HG02571 (cell line): ENCODE data around the gene SIVA1.
A peak's percentile ranks its signal among the peaks of the same experiment; 100 is the strongest.

Source experiments
- ATAC-seq: cut with Tn5 transposase; IDR thresholded peaks from one replicate; pipeline ENCODE4 v1.9.1; 2021; ENCODE audit warnings: mild to moderate bottlenecking, moderate library complexity; ENCODE audit not compliant: unreplicated experiment

SIVA1 gene, protein sequence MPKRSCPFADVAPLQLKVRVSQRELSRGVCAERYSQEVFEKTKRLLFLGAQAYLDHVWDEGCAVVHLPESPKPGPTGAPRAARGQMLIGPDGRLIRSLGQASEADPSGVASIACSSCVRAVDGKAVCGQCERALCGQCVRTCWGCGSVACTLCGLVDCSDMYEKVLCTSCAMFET

DNA sequence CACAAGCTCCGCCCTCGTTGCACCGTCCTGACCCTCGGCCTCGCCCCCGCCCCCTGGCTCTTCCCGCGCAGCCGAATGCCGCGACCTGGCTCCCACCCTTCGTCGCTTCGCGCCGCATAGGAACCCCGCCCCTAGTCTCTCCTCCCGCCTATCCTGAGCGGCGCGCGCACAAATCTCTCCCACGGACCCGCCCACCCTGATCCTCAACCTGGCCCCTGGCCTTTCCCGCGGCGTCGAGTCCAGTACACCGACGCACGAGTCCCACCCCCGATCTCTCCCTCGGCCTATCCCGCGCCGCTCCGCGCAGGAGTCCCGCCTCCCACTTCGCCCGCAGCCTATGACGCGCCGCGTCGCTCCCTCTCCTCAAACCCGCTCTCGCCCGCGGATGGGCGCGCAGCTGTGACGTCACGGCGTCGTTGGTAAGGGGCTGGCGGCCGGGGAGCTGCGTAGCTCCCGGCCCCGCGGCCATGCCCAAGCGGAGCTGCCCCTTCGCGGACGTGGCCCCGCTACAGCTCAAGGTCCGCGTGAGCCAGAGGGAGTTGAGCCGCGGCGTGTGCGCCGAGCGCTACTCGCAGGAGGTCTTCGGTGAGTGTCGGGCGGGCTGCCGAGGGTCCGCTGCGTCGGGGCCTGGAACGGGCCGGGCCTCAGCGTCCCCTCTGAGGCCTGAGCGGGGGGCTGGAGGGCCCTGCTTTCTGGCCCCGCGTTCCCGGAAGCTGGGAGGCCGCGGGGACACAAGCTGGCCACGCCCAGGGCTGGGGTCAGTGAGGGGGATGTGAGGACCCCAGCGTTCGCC, at the start of gene SIVA1:
TSS of gene SIVA1 (plus strand) at position 413 of the 793 bp plus-strand sequence. CDS start at position 468, 55 bp downstream.
- ATAC-seq, result peak; percentile 82

DNA sequence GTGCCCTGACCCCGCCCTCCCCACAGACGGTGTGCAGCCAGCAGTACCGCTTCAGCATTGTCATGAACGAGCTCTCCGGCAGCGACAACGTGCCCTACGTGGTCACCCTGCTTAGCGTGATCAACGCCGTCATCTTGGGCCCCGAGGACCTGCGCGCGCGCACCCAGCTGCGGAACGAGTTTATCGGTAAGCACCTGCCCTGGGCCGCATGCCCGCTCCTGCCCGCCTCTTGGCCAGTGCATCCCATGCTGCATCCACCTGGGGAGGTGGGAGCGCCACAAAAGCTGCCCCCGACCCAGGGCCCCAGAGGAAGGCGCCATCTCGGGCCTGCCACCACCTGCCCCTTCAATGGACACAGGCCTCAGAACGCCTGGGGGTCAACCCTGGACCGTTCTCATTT, 49.7 kb upstream of the SIVA1 start:
- no peak for ATAC-seq

DNA sequence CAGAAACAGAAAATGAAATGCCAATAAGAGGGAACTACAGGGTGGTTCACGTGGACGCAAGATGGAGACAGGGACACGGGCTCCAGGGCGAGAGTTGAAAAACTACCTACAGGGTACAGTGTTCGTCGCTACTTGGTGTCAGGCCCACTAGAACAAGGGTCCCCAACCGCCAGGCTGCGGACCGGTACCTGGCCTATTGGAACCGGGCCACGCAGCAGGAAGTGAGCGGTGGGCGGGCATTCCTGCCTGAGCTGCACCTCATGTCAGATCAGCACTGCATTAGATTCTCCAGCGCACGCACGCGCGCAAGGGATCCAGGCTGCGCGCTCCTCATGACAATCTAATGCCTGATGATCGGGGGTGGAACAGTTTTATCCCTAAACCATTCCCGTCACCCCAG, 48.7 kb upstream of the SIVA1 start:
- no peak for ATAC-seq

DNA sequence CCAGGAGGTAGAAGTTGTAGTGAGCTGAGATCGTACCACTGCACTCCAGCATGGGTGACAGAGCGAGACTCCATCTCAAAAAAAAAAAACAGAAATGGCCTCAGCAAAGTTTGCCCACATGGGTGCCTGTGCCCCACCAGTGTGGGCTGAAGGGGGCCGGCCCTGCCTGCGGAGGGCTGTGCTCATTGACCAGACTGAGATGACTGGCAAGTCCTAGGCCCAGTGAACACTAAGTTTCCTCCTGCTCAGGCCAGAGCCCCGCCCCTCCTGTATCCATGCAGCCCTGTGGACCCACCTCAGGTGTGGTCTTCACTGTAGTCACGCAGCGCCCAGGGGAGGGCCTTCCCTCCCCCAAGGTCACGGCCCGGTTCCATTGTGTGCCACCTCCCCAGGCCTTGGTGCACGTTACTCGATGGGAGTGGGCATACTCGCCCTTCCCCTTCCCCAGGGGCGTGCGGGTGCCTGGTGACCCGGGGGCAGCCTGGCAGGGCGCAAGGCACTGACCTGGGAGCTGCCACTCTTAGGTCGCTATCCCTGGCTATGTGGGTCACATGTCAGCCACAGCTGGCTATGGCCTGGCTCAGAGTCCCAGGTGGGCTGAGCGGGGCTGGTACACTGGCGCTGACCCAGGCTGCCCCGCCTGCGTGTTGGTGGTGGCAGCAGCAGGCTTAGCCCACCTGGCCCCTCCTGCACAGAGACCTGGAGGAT, 47.5 kb upstream of the SIVA1 start:
- no peak for ATAC-seq

DNA sequence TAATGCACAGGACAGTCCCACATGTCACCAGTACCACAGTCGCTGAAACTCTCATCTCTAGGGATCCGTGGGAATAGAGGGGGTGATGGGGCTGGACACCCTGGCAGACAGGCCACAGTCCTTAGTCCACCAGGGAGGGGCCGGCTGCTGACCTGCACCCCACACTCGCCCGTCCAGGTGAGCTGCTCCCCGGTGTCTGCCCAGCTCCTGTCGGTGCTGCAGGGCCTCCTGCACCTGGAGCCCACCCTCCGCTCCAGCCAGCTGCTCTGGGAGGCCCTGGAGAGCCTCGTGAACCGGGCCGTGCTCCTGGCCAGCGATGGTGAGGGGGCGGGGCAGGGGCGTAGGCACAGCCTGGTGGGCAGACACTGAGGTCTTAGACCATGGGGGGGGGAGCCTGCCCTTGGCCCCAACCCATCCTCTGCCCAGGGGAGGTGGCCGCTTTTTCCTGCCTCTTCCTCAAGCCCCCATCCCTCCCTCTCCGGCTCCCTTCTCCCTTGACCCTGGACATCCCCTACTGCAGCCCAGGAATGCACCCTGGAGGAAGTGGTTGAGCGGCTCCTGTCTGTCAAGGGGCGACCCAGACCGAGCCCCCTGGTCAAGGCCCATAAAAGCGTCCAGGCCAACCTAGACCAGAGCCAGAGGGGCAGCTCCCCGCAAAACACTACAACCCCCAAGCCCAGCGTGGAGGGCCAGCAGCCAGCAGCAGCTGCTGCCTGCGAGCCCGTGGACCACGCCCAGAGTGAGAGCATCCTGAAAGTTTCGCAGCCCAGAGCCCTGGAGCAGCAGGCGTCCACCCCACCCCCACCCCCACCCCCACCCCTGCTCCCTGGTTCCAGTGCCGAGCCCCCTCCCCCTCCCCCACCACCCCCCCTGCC, 46.0 kb upstream of the SIVA1 start:
- ATAC-seq, result no peak

DNA sequence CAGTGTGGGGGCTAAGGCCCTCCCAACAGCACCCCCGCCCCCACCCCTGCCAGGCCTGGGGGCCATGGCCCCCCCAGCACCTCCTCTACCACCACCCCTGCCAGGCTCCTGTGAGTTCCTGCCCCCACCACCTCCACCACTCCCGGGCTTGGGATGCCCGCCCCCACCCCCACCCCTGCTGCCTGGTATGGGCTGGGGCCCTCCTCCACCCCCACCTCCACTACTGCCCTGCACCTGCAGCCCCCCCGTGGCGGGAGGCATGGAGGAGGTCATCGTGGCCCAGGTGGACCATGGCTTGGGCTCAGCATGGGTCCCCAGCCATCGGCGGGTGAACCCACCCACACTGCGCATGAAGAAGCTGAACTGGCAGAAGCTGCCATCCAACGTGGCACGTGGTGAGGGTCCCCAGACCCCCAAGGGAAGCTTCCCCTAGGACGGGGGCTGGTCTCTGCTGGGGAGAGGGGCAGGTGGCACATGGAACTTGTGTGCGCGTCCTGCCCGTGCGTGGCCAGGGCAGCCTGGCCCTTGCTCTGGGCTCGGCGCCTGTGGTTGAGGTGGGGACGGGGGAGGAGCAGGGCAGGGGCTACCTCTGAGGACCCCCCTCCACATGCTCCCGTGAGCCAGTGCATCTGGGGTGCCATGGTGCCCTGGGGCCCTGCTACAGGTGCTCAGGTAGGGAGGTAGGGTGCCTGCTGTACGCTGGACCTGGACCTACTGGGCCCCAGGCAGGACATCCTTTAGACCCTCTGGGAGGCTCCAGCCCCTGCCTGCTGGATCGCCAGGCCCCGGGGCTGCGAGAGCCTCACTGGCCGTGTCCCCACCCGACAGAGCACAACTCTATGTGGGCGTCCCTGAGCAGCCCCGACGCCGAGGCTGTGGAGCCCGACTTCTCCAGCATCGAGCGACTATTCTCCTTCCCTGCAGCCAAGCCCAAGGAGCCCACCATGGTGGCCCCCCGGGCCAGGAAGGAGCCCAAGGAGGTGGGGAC, 45.0 kb upstream of the SIVA1 start:
- no peak for ATAC-seq

DNA sequence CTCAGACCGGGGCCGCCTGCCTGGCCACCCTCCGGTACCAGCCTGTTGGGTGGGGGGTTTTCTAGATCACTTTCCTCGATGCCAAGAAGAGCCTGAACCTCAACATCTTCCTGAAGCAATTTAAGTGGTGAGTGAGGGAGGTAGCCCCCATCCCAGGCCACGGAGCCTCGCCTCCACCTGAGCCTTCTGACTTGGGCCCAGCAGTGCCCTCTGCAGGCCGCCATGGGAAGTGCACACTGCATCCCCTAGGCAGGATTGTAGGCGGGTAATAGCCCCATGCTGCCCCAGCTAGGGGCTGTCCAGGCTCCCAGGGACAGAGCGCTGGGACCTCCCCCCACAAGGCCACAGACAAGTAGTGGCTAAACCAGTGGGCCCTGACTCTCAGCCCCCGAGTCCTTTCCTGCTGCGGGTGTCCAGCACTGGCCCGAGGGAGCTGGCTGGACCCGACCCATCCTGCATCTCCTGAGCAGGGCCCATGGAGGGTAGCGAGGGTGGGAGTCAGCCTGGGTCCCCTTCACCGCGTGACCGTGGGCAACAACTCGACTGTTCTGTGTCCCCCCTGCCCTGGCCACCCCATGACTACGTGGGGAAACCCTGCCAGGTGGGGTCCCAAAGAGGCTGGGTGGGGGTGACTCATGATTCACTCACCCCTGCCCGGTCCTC, 44.2 kb upstream of the SIVA1 start:
- no peak for ATAC-seq

DNA sequence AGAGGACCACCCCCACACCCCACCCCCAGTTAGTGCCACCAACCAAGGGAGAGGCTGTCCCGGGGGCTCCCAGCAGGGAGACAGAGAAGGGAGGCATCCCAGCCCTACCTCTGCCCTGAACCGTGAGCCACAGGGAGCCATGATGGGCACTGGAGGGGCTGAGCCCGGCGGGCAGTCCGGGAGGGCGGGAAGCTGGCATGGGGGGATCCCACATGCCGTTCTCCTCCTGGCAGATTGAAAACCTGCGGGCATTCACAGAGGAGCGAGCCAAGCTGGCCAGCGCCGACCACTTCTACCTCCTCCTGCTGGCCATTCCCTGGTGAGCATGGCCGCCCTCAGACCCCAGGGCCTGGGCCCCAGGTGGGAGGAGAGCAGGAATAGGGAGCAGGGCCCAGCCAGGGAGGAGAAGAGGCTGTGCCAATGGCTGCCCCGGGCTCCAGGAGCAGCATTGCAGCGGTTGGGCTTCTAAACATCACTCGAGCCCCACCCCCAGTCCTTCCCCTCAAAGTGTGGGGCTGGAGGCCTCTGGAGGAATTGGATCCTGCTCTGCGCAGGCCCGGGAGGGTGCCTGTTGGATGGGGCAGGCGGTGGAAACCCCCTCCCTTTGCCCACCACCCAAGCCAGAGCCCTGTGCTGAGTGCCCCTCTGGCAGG, 43.4 kb upstream of the SIVA1 start:
- ATAC-seq, result no peak

DNA sequence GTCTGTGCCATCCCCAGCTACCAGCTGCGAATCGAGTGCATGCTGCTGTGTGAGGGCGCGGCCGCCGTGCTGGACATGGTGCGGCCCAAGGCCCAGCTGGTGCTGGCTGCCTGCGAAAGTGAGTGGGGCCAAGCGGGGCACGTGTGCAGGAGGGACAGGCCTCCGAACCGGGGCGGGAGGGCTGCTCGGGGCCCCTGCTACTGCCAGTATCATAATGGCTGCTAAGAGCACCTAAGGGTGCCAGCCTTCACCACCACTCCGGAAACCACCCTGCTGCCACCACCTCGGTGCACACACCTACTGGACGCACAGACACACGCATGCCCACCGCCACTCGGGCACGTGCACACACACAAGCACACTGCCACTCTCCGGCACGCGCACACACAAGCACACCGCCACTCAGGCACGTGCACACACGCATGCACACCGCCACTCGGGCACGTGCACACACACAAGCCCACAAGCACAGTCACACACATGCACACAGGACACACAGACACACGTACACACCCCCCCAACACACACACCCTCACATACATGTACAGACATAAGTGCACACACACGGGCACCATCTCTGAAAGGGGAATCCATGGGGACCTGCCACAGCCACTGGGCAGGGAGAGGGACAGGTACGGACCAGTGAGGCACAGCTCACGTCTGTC, 42.7 kb upstream of the SIVA1 start:
- no peak for ATAC-seq

DNA sequence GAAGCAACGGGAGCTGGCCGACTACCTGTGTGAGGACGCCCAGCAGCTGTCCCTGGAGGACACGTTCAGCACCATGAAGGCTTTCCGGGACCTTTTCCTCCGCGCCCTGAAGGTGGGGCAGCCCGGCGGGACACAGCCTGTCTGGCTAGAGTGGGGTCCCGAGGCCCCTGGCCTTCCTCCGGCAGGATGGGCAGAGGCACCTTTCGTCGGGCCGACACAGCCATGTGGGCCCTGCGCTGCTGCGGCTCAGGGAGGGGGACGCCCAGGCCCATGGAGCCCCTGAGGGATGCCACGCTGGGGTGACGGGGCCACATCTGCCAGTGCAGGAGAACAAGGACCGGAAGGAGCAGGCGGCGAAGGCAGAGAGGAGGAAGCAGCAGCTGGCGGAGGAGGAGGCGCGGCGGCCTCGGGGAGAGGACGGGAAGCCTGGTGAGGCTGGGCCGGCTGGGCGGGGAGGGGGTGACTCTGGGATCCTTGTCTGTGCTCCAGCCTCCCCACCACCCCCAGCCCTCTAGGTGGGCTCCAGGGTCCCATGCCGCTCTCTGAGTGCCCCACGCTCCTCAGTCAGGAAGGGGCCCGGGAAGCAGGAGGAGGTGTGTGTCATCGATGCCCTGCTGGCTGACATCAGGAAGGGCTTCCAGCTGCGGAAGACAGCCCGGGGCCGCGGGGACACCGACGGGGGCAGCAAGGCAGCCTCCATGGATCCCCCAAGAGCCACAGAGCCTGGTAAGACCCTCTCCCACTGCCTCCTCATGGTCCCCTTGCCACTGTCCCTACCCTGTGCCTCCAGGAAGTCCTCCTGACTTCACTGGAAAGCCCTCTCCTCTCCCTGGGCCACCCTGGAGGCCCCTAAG, 39.8 kb upstream of the SIVA1 start:
- no peak for ATAC-seq

DNA sequence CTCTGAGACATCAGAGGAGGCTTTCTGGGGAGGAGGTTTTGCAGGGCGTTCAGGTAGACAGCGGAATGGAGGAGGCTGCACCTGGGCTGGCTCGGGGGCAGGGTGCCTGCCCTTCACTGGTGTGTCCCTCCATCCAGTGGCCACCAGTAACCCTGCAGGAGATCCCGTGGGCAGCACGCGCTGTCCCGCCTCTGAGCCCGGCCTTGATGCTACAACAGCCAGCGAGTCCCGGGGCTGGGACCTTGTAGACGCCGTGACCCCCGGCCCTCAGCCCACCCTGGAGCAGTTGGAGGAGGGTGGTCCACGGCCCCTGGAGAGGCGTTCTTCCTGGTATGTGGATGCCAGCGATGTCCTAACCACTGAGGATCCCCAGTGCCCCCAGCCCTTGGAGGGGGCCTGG, 38.9 kb upstream of the SIVA1 start:
- no peak for ATAC-seq

DNA sequence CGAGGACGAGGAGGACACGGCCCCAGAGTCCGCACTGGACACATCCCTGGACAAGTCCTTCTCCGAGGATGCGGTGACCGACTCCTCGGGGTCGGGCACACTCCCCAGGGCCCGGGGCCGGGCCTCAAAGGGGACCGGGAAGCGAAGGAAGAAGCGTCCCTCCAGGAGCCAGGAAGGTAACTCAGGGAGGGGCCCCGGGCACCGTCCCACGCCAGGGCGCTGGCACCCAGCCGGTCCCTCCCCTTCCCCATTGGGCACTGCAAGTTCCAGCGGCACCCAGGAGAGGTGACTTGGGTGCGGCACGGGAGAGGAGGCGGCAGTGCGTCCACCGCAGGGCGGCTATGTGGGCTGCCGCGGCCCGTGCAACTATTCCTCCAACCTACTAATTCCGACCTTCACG, 38.3 kb upstream of the SIVA1 start:
- ATAC-seq, result no peak

DNA sequence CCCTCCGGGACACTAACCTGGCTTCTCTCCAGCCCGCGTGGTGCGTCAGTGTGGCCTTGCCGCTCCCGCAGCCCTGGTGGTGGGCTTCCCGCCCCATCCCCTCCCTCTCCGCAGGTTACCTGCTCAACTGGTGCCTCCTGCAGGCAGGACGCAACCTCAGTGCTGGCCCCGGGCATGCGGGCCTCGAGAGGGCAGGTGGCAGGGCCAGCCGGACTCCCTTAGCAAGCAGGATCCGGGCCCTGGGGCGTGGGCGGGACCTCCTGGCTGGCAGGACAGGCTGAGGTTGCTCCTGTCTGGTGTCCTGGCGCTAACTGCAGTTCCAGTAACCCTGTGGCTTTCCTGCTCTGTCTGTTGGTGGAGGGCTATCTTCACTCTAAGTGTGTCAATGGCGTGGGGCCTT, 37.5 kb upstream of the SIVA1 start:
- ATAC-seq, result no peak

DNA sequence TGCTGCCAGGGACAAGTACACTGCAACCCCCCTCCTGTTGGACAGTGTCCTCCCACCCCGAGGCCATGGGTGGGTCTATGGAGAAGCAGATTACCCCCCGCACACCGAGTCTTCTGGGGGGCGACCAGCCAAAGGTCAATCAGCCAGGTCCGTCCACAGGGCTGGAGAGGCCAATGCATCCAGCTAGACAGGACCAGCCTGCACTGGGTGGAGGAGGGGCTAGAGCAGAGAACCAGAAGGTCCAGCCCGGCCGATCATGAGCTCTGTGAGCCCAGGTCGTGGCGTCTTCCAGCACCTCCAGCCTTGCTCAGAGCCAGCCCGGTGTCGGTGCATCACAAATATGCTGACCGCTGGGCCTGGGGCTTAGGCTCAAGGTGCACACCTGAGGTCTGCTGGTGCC, 37.1 kb upstream of the SIVA1 start:
- no peak for ATAC-seq

DNA sequence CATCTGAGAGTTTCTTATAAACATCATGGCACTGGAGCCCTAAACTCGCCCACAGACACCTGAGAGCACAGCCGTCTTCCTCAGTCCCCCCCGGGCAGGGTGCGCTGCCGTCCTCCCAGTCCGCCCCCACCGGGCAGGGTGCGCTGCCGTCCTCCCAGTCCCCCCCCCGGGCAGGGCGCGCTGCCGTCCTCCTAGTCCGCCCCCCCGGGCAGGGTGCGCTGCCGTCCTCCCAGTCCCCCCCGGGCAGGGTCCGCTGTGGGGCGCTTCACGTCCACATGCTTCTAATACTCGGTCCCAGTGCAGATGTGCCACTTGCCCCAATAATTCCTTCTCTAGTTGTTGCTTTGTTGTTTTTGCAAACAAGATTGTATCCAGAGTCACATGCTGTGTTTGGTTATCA, 35.8 kb upstream of the SIVA1 start:
- ATAC-seq, result no peak

DNA sequence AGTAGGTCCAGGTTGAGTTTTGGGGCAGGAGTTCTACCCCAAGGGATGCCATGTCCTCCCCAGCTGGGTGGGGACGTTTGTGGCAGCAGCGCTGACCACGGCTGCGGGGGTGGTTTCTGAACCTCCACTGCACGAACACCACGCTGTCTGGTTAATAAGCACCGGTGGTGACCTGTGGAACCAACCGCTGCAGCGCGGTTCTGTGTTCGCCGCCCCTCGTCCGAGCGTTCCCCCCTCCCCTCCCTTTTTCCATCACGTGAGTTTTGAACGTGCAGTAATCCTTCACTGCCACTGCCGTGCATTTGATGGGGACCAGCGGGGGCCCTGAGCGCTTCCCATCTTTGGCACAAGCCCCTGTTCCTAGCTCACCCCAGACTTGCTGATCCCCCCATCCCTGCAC, 35.3 kb upstream of the SIVA1 start:
- no peak for ATAC-seq

DNA sequence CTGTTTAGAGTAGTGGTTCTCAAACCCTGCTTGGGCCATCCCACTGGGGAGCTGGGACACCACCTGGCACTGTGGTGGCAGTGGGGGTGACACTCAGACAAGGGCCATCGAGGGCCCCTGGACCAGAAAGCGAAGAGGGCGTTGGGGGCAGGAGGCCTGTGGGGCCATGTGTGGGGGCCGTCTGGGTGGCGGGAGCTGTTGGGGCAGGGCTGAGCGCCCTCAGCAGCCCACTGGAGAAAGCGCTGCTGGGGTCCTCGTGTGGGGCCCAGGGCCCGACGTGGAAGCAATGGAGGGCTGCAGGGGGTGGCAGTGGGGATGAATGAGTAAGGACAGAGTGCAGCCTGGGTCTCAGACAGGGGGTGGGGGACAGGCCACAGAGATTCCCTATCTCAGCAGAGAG, 34.8 kb upstream of the SIVA1 start:
- no peak for ATAC-seq
